Renal pelvis (tissue), 3 donors: ENCODE measurements around the gene GNAS. TPM values are rescaled to one million over a fixed set of nuclear protein-coding genes. Genes with fewer than 3 reads are reported as not detected.

Experiments used
- polyA plus RNA-seq, 3 donors: library from polyadenylated mRNA; unstranded; fragments of 120-200 nt; gene quantifications; one replicate each; pipeline ENCODE4 v1.2.1, GENCODE V29; 2013; ENCODE audit not compliant: insufficient read length in 3 of 3

The GNAS gene
- polyA plus RNA-seq, 3 donors: 1,780 to 2,253 (median 1,937) TPM

Other genes starting within 250 kb of the GNAS start
- gene STX16, start 201.4 kb upstream of the GNAS start, polyA plus RNA-seq: 10 to 100 TPM; 49.6 to 89.2 (median 76.7) TPM
- gene NPEPL1, start 159.9 kb upstream of the GNAS start, polyA plus RNA-seq: 10 to 100 TPM; 45.9 to 55.0 (median 53.1) TPM
- 1 to 10 TPM in 2 of 3 donors, under 1 TPM in 1; 0.83 to 1.4 (median 1.3) TPM for gene GNAS-AS1, start 1.8 kb upstream of the GNAS start, polyA plus RNA-seq
- gene NELFCD, start 128.5 kb downstream of the GNAS start, polyA plus RNA-seq: 100 to 1,000 TPM; 129 to 156 (median 149) TPM
- gene CTSZ, start 154.5 kb downstream of the GNAS start, polyA plus RNA-seq: 10 to 100 TPM; 74.9 to 80.5 (median 79.5) TPM
- gene TUBB1, start 166.7 kb downstream of the GNAS start, polyA plus RNA-seq: 1 to 10 TPM; 1.6 to 3.2 (median 2.5) TPM
- gene ATP5F1E, start 179.6 kb downstream of the GNAS start, polyA plus RNA-seq: 100 to 1,000 TPM; 155 to 257 (median 174) TPM
- gene PRELID3B, start 190.1 kb downstream of the GNAS start, polyA plus RNA-seq: 10 to 100 TPM; 62.2 to 72.7 (median 65.6) TPM